H9 (cell line): ENCODE results near the gene BIRC6. TPM values are rescaled to one million over a fixed set of nuclear protein-coding genes. Genes with fewer than 3 reads are reported as not detected.

Source experiments
- DNase-seq: peaks from one replicate; pipeline ENCODE4 v3.0.0-alpha.2; 2017
- H2AFZ ChIP-seq: one replicate; pipeline ENCODE4 v1.6.1; 2013; ENCODE audit warnings: mild to moderate bottlenecking, low read length, control low read depth, moderate library complexity
- H2AK5ac ChIP-seq: 2 replicates; pipeline ENCODE4 v1.6.1; 2013; ENCODE audit warnings: low read length, control low read depth, mixed read lengths; ENCODE audit not compliant: insufficient read length
- H2BK120ac ChIP-seq: one replicate; pipeline ENCODE4 v1.6.1; 2013; ENCODE audit warnings: low read depth, mild to moderate bottlenecking, low read length, control low read depth, inconsistent platforms; ENCODE audit not compliant: poor library complexity, severe bottlenecking
- H2BK12ac ChIP-seq: 2 replicates; pipeline ENCODE4 v1.6.1; 2013; ENCODE audit warnings: low read length, control low read depth, mixed read lengths, low read depth; ENCODE audit not compliant: insufficient read length
- H2BK15ac ChIP-seq: 2 replicates; pipeline ENCODE4 v1.6.1; 2013; ENCODE audit warnings: low read depth, low read length, control low read depth
- H2BK20ac ChIP-seq: one replicate; pipeline ENCODE4 v1.6.1; 2013; ENCODE audit warnings: low read depth, mild to moderate bottlenecking, low read length, control low read depth, inconsistent platforms; ENCODE audit not compliant: poor library complexity, severe bottlenecking
- H2BK5ac ChIP-seq: 2 replicates; pipeline ENCODE4 v1.6.1; 2013; ENCODE audit warnings: low read length, control low read depth, mixed read lengths; ENCODE audit not compliant: insufficient read length
- H3K14ac ChIP-seq: 2 replicates; pipeline ENCODE4 v1.6.1; 2013; ENCODE audit warnings: low read length, control low read depth; ENCODE audit not compliant: insufficient read depth
- H3K18ac ChIP-seq: 2 replicates; pipeline ENCODE4 v1.6.1; 2013; ENCODE audit warnings: low read depth, mild to moderate bottlenecking, mixed read lengths, low read length, control low read depth; ENCODE audit not compliant: insufficient read length
- H3K23ac ChIP-seq: 2 replicates; pipeline ENCODE4 v1.6.1; 2013; ENCODE audit warnings: low read length, control low read depth, mixed read lengths, low read depth; ENCODE audit not compliant: insufficient read length
- H3K23me2 ChIP-seq: 2 replicates; pipeline ENCODE4 v1.6.1; 2013; ENCODE audit warnings: low read depth, mild to moderate bottlenecking, mixed read lengths, low read length, control low read depth; ENCODE audit not compliant: insufficient read length, poor library complexity, severe bottlenecking
- H3K27ac ChIP-seq: 2 replicates; pipeline ENCODE4 v1.5.1; 2013; ENCODE audit warnings: low read length, control low read depth, mixed read lengths, low read depth; ENCODE audit not compliant: insufficient read length
- H3K27me3 ChIP-seq: 2 replicates; pipeline ENCODE4 v1.6.1; 2013; ENCODE audit warnings: low read length, control low read depth, inconsistent platforms; ENCODE audit not compliant: insufficient read depth
- H3K4ac ChIP-seq: 2 replicates; pipeline ENCODE4 v1.6.1; 2013; ENCODE audit warnings: low read depth, mild to moderate bottlenecking, control low read depth, inconsistent platforms, low read length, moderate library complexity
- H3K4me1 ChIP-seq: 2 replicates; pipeline ENCODE4 v1.6.1; 2013; ENCODE audit warnings: low read length, control low read depth, inconsistent platforms; ENCODE audit not compliant: insufficient read depth
- H3K4me2 ChIP-seq: 2 replicates; pipeline ENCODE4 v1.6.1; 2013; ENCODE audit warnings: low read length, control low read depth, mixed read lengths; ENCODE audit not compliant: insufficient read length, insufficient read depth
- H3K56ac ChIP-seq: 2 replicates; pipeline ENCODE4 v1.6.1; 2013; ENCODE audit warnings: low read depth, mild to moderate bottlenecking, mixed read lengths, low read length, control low read depth; ENCODE audit not compliant: insufficient read length
- H3K79me1 ChIP-seq: 2 replicates; pipeline ENCODE4 v1.6.1; 2013; ENCODE audit warnings: low read depth, mild to moderate bottlenecking, moderate library complexity, low read length, control low read depth, inconsistent platforms; ENCODE audit not compliant: insufficient read depth, poor library complexity, severe bottlenecking
- H3K79me2 ChIP-seq: 2 replicates; pipeline ENCODE4 v1.6.1; 2013; ENCODE audit warnings: low read length, control low read depth, inconsistent platforms; ENCODE audit not compliant: insufficient read depth
- H3K9ac ChIP-seq: 2 replicates; pipeline ENCODE4 v1.6.1; 2013; ENCODE audit warnings: low read length, control low read depth, mixed read lengths; ENCODE audit not compliant: insufficient read length; ENCODE audit errors: extremely low read depth
- H3K9me3 ChIP-seq: one replicate; pipeline ENCODE4 v1.6.1; 2013; ENCODE audit warnings: low read depth, low read length, inconsistent platforms; ENCODE audit not compliant: control insufficient read depth
- H3T11ph ChIP-seq: one replicate; pipeline ENCODE4 v1.6.1; 2013; ENCODE audit warnings: mild to moderate bottlenecking, low read length, control low read depth, inconsistent platforms
- H4K20me1 ChIP-seq: one replicate; pipeline ENCODE4 v1.6.1; 2013; ENCODE audit not compliant: control insufficient read depth, insufficient read length, insufficient read depth
- H4K5ac ChIP-seq: 2 replicates; pipeline ENCODE4 v1.6.1; 2013; ENCODE audit warnings: low read depth, mild to moderate bottlenecking, mixed read lengths, low read length, control low read depth; ENCODE audit not compliant: insufficient read length
- H4K8ac ChIP-seq: replicated peaks from 2 replicates; pipeline ENCODE4 v1.6.1; 2013; ENCODE audit warnings: low read length, control low read depth, mixed read lengths, low read depth; ENCODE audit not compliant: insufficient read length
- H4K91ac ChIP-seq: 2 replicates; pipeline ENCODE4 v1.6.1; 2013; ENCODE audit warnings: low read depth, mild to moderate bottlenecking, moderate library complexity, mixed read lengths, low read length, control low read depth; ENCODE audit not compliant: insufficient read length
- H3K27ac Mint-ChIP-seq, 3 experiments: 2 replicates in 2 of 3; 3 replicates in 1 of 3; pipeline ENCODE4 v1.8.0; 2020 to 2021; ENCODE audit warnings: mixed read lengths in 3 of 3, mild to moderate bottlenecking in 1 of 3, moderate library complexity in 1 of 3
- H3K27me3 Mint-ChIP-seq: 2 replicates; pipeline ENCODE4 v1.8.0; 2021; ENCODE audit warnings: low read depth, mild to moderate bottlenecking, moderate library complexity, mixed read lengths
- H3K36me3 Mint-ChIP-seq, 3 experiments: 2 replicates in 2 of 3; 3 replicates in 1 of 3; pipeline ENCODE4 v1.8.0; 2020 to 2021; ENCODE audit warnings: low read depth in 3 of 3, mixed read lengths in 3 of 3; ENCODE audit not compliant: insufficient read depth in 1 of 3
- H3K4me1 Mint-ChIP-seq, 2 experiments: 2 replicates each; pipeline ENCODE4 v1.8.0; 2020; ENCODE audit warnings: mixed read lengths in 2 of 2
- H3K4me3 Mint-ChIP-seq, 2 experiments: 2 replicates in 1 of 2; 3 replicates in 1 of 2; pipeline ENCODE4 v1.8.0; 2020 to 2021; ENCODE audit warnings: mild to moderate bottlenecking in 2 of 2, mixed read lengths in 2 of 2, moderate library complexity in 1 of 2
- H3K9me3 Mint-ChIP-seq, 2 experiments: 2 replicates in 1 of 2; 3 replicates in 1 of 2; pipeline ENCODE4 v1.8.0; 2020; ENCODE audit warnings: mild to moderate bottlenecking in 2 of 2, mixed read lengths in 2 of 2, moderate library complexity in 1 of 2
- WGBS: extraction: QIAGEN DNeasy Blood & Tissue Kit; methylation state at CpG from one replicate; pipeline ENCODE4 v1.1.7; 2013; ENCODE audit warnings: missing lambda C conversion rate, low lambda C conversion rate, mixed read lengths; ENCODE audit not compliant: insufficient read length; ENCODE audit errors: extremely low coverage; 5-methylcytosine and 5-hydroxymethylcytosine counted together
- total RNA-seq: library from RNA; stranded (reverse); gene quantifications from 2 replicates; pipeline ENCODE4 v1.2.1, GENCODE V29; 2021
- TF ChIP-seq, protein P1 (sequence below): fragments of 200-600 bp; sonication (generic); conservative IDR thresholded peaks from 3 replicates; pipeline ENCODE4 v1.8.0; 2021; ENCODE audit warnings: antibody characterized with exemption, mild to moderate bottlenecking

BIRC6 gene
- total RNA-seq, 1 experiment from 2014 or later, result 78.8 TPM

DNA sequence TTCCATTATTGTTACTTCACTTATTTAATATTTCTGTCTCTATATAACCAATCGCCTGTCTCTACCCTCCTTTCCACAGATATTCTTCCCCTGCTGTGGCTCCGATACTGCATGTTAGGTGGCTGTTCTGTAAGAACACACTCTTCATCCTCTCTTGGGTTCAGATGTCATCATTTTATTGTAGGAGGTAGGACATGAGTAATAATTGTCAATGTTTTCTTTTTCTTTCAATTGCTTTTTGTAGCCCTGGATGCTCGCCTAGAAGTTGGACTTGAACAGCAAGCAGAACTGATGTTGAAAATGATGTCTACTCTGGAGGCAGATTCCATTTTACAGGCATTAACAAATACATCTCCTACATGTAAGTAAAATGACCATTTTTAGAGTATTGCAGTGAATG is 128.6 kb downstream of the BIRC6 start:
- no CpG with 5 or more reads among the region's 3 CpGs for WGBS
- Mint-ChIP-seq H3K9me3 (no peaks in the 10 kb centered on the region), H3K27ac (no peak overlapping the region), H3K27me3 (no peaks in the 10 kb centered on the region), H3K4me3 (no peak overlapping the region), H3K36me3 (peaks cover 11 to 68% (median 39%) of the 10 kb centered on the region in 3 experiments; a peak in 6 of 7 replicates), H3K4me1 (no peaks in the 10 kb centered on the region)
- Histone ChIP-seq H4K20me1 (no peaks in the 10 kb centered on the region), H3K9me3 (no peaks in the 10 kb centered on the region), H3K79me2 (no peaks in the 10 kb centered on the region), H3K23ac (no peak overlapping the region), H3K27me3 (no peaks in the 10 kb centered on the region), H4K5ac (no peak overlapping the region), H3K18ac (no peak overlapping the region), H2BK120ac (no peak overlapping the region), H3K27ac (no peak overlapping the region), H3K56ac (no peak overlapping the region), H3K14ac (no peak overlapping the region), H2BK12ac (no peak overlapping the region), H3K23me2 (no peaks in the 10 kb centered on the region), H2AFZ (no peak overlapping the region), H4K91ac (no peak overlapping the region), H2BK5ac (no peak overlapping the region), H3K4ac (no peak overlapping the region), H2BK20ac (no peak overlapping the region), H3T11ph (no peak overlapping the region), H4K8ac (no peak overlapping the region), H3K4me2 (no peak overlapping the region), H3K9ac (no peak overlapping the region), H3K4me1 (no peaks in the 10 kb centered on the region), H3K79me1 (no peaks in the 10 kb centered on the region), H2BK15ac (no peak overlapping the region), H2AK5ac (no peak overlapping the region)
- no peak for DNase-seq
- TF ChIP-seq, protein P1, sequence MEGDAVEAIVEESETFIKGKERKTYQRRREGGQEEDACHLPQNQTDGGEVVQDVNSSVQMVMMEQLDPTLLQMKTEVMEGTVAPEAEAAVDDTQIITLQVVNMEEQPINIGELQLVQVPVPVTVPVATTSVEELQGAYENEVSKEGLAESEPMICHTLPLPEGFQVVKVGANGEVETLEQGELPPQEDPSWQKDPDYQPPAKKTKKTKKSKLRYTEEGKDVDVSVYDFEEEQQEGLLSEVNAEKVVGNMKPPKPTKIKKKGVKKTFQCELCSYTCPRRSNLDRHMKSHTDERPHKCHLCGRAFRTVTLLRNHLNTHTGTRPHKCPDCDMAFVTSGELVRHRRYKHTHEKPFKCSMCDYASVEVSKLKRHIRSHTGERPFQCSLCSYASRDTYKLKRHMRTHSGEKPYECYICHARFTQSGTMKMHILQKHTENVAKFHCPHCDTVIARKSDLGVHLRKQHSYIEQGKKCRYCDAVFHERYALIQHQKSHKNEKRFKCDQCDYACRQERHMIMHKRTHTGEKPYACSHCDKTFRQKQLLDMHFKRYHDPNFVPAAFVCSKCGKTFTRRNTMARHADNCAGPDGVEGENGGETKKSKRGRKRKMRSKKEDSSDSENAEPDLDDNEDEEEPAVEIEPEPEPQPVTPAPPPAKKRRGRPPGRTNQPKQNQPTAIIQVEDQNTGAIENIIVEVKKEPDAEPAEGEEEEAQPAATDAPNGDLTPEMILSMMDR, result no peak
